CD14-positive monocyte (primary cell): ENCODE data around the gene AKAP8. TPM values are rescaled to one million over a fixed set of nuclear protein-coding genes. Genes with fewer than 3 reads are reported as not detected.

ENCODE experiments used
- DNase-seq, 3 donors: peaks; one replicate each; pipeline ENCODE4 v3.0.0-alpha.2; 2011 to 2022
- H2AFZ ChIP-seq: 2 replicates; pipeline ENCODE4 v1.6.0; 2012; ENCODE audit warnings: mild to moderate bottlenecking, low read depth, low read length, inconsistent platforms; ENCODE audit not compliant: insufficient read depth, poor library complexity, severe bottlenecking
- H3K27ac ChIP-seq, 2 donors: 1 replicate in 1 of 2; 2 replicates in 1 of 2; pipeline ENCODE4 v1.5.1; 2012 to 2013; ENCODE audit warnings: low read length in 2 of 2, control low read depth in 1 of 2, inconsistent platforms in 1 of 2, low read depth in 1 of 2, mild to moderate bottlenecking in 1 of 2
- H3K27me3 ChIP-seq, 2 donors: one replicate each; pipeline versions ENCODE4 v1.6.0 to v1.6.1; 2011 to 2013; ENCODE audit warnings: low read length in 2 of 2; ENCODE audit not compliant: control insufficient read depth in 2 of 2, insufficient read depth in 2 of 2
- H3K36me3 ChIP-seq, 2 donors: replicated peaks in 1 of 2; 1 replicate in 1 of 2; 2 replicates in 1 of 2; pipeline versions ENCODE4 v1.5.1 to v1.6.1; 2012 to 2013; ENCODE audit warnings: low read length in 2 of 2, control low read depth in 1 of 2, inconsistent platforms in 1 of 2, mild to moderate bottlenecking in 1 of 2; ENCODE audit not compliant: insufficient read depth in 2 of 2, control insufficient read depth in 1 of 2
- H3K4me1 ChIP-seq, 2 donors: 1 replicate in 1 of 2; 2 replicates in 1 of 2; pipeline versions ENCODE4 v1.5.1 to v1.6.1; 2012 to 2013; ENCODE audit warnings: low read length in 2 of 2, control low read depth in 1 of 2, inconsistent platforms in 1 of 2, mild to moderate bottlenecking in 1 of 2, moderate library complexity in 1 of 2; ENCODE audit not compliant: insufficient read depth in 2 of 2, control insufficient read depth in 1 of 2
- H3K4me2 ChIP-seq: replicated peaks from 2 replicates; pipeline ENCODE3; 2012; ENCODE audit warnings: low read length, moderate library complexity, mild to moderate bottlenecking; ENCODE audit not compliant: poor library complexity, severe bottlenecking; ENCODE audit errors: extremely low read depth
- H3K4me3 ChIP-seq, 3 experiments: fragments of 200-600 bp in 1 of 3; sonication (generic) in 1 of 3; replicated peaks in 1 of 3; 1 replicate in 2 of 3; 2 replicates in 1 of 3; pipeline ENCODE4 v1.5.1; 2011 to 2013; ENCODE audit warnings: low read length in 3 of 3, mild to moderate bottlenecking in 3 of 3, control low read depth in 2 of 3, low read depth in 2 of 3, inconsistent platforms in 1 of 3, moderate library complexity in 1 of 3
- H3K79me2 ChIP-seq: 2 replicates; pipeline ENCODE4 v1.6.0; 2012; ENCODE audit warnings: mild to moderate bottlenecking, control low read depth, inconsistent platforms, low read length, moderate library complexity; ENCODE audit not compliant: insufficient read depth
- H3K9ac ChIP-seq: 2 replicates; pipeline ENCODE4 v1.6.0; 2017; ENCODE audit warnings: low read length, mild to moderate bottlenecking; ENCODE audit not compliant: insufficient read depth, poor library complexity, severe bottlenecking
- H3K9me3 ChIP-seq, 2 donors: replicated peaks in 1 of 2; 1 replicate in 1 of 2; 2 replicates in 1 of 2; pipeline versions ENCODE4 v1.5.1 to v1.6.1; 2012 to 2013; ENCODE audit warnings: low read length in 2 of 2, control low read depth in 1 of 2; ENCODE audit not compliant: control insufficient read depth in 1 of 2, insufficient read depth in 1 of 2
- H4K20me1 ChIP-seq: 2 replicates; pipeline ENCODE4 v1.6.0; 2012; ENCODE audit warnings: mild to moderate bottlenecking, low read length, control low read depth, moderate library complexity; ENCODE audit not compliant: insufficient read depth
- H3K27ac Mint-ChIP-seq, 7 donors: one replicate each; pipeline ENCODE4 v1.8.0; 2020; ENCODE audit warnings: mild to moderate bottlenecking in 7 of 7, mixed read lengths in 7 of 7, moderate library complexity in 6 of 7, inconsistent platforms in 2 of 7
- H3K27me3 Mint-ChIP-seq, 3 donors: one replicate each; pipeline ENCODE4 v1.8.0; 2021 to 2022; ENCODE audit warnings: low read depth in 3 of 3, mild to moderate bottlenecking in 3 of 3, mixed read lengths in 3 of 3, moderate library complexity in 3 of 3, inconsistent platforms in 1 of 3
- H3K36me3 Mint-ChIP-seq, 2 donors: one replicate each; pipeline ENCODE4 v1.8.0; 2020; ENCODE audit warnings: mixed read lengths in 2 of 2, inconsistent platforms in 1 of 2, mild to moderate bottlenecking in 1 of 2
- H3K4me1 Mint-ChIP-seq: one replicate; pipeline ENCODE4 v1.8.0; 2020; ENCODE audit warnings: mild to moderate bottlenecking, mixed read lengths
- H3K4me3 Mint-ChIP-seq, 2 donors: one replicate each; pipeline ENCODE4 v1.8.0; 2020; ENCODE audit warnings: mild to moderate bottlenecking in 2 of 2, mixed read lengths in 2 of 2, moderate library complexity in 1 of 2
- H3K9me3 Mint-ChIP-seq, 7 donors: one replicate each; pipeline ENCODE4 v1.8.0; 2020 to 2022; ENCODE audit warnings: mixed read lengths in 7 of 7, mild to moderate bottlenecking in 6 of 7, moderate library complexity in 6 of 7, inconsistent platforms in 2 of 7
- WGBS: methylation state at CpG from one replicate; pipeline ENCODE4 v1.1.5; 2013; ENCODE audit warnings: missing lambda C conversion rate; ENCODE audit not compliant: insufficient coverage; 5-methylcytosine and 5-hydroxymethylcytosine counted together
- intact Hi-C, 2 donors: fragments of 100-400 bp; cut with micrococcal nuclease; formaldehyde crosslinking; loops; one replicate each; pipeline versions ENCODE4 v1.15.0 to v1.15.1; 2023
- polyA plus RNA-seq, 3 donors: library from polyadenylated mRNA; depleted of rRNA in 1 of 3; unstranded in 2 of 3; stranded (reverse) in 1 of 3; fragments of 300-500 nt in 2 of 3; fragments of >200 nt in 1 of 3; fragmentation: Illumina TruSeq in 2 of 3; gene quantifications; 1 replicate in 2 of 3; 2 replicates in 1 of 3; pipeline ENCODE4 v1.2.3, GENCODE V29; 2012 to 2021
- TF ChIP-seq, protein P1 (sequence below): fragments of 200-600 bp; IDR thresholded peaks from one replicate; pipeline ENCODE4 v1.8.0; 2022; ENCODE audit warnings: antibody characterized with exemption, mild to moderate bottlenecking

Gene AKAP8
- polyA plus RNA-seq, 3 donors, result 8.0 to 25.9 (median 12.3) TPM

DNA sequence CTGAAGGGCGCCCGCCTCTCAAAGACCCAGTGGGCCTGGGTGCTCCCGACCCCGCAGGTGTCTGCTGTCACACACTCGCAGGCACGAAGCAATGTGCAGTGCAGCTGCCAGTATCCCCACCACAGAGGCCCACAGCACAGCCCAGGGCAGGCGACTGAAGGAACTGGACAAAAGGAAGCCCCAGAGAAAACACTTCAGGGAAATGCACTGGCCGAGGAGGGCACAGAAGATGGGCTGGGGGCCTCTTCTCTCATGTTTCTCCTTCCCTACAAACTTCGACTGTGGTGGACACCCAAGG is 10.0 kb downstream of the AKAP8 start:
- H4K20me1 ChIP-seq, result peaks cover 65% of the 10 kb centered on the region
- peaks cover 0 to 3% (median 0%) of the 10 kb centered on the region in 3 donors for H3K27me3 Mint-ChIP-seq
- TF ChIP-seq, protein P1, sequence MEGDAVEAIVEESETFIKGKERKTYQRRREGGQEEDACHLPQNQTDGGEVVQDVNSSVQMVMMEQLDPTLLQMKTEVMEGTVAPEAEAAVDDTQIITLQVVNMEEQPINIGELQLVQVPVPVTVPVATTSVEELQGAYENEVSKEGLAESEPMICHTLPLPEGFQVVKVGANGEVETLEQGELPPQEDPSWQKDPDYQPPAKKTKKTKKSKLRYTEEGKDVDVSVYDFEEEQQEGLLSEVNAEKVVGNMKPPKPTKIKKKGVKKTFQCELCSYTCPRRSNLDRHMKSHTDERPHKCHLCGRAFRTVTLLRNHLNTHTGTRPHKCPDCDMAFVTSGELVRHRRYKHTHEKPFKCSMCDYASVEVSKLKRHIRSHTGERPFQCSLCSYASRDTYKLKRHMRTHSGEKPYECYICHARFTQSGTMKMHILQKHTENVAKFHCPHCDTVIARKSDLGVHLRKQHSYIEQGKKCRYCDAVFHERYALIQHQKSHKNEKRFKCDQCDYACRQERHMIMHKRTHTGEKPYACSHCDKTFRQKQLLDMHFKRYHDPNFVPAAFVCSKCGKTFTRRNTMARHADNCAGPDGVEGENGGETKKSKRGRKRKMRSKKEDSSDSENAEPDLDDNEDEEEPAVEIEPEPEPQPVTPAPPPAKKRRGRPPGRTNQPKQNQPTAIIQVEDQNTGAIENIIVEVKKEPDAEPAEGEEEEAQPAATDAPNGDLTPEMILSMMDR, result no peak
- no peak overlapping the region for H3K27ac ChIP-seq
- 95% methylated on average over 8 of the region's 9 CpGs for WGBS
- no peak overlapping the region for H3K27ac Mint-ChIP-seq
- no peaks in the 10 kb centered on the region for H3K4me1 ChIP-seq
- H3K4me3 ChIP-seq, result no peak overlapping the region
- peaks cover 26% of the 10 kb centered on the region for H3K79me2 ChIP-seq
- intact Hi-C loops, result no loop called here
- no peak overlapping the region for H3K4me3 Mint-ChIP-seq
- H3K9me3 Mint-ChIP-seq, result peaks cover 0 to under 1% (median 0%) of the 10 kb centered on the region in 7 donors
- H3K27me3 ChIP-seq, result no peaks in the 10 kb centered on the region
- no peak for DNase-seq
- H3K4me2 ChIP-seq, result no peak overlapping the region
- no peak overlapping the region for H3K9ac ChIP-seq
- no peaks in the 10 kb centered on the region for H3K4me1 Mint-ChIP-seq
- H2AFZ ChIP-seq, result no peak overlapping the region
- no peaks in the 10 kb centered on the region for H3K9me3 ChIP-seq
- peaks cover 86 to 99% of the 10 kb centered on the region in 2 donors for H3K36me3 ChIP-seq
- peaks cover 81 to 100% of the 10 kb centered on the region in 2 donors for H3K36me3 Mint-ChIP-seq

DNA sequence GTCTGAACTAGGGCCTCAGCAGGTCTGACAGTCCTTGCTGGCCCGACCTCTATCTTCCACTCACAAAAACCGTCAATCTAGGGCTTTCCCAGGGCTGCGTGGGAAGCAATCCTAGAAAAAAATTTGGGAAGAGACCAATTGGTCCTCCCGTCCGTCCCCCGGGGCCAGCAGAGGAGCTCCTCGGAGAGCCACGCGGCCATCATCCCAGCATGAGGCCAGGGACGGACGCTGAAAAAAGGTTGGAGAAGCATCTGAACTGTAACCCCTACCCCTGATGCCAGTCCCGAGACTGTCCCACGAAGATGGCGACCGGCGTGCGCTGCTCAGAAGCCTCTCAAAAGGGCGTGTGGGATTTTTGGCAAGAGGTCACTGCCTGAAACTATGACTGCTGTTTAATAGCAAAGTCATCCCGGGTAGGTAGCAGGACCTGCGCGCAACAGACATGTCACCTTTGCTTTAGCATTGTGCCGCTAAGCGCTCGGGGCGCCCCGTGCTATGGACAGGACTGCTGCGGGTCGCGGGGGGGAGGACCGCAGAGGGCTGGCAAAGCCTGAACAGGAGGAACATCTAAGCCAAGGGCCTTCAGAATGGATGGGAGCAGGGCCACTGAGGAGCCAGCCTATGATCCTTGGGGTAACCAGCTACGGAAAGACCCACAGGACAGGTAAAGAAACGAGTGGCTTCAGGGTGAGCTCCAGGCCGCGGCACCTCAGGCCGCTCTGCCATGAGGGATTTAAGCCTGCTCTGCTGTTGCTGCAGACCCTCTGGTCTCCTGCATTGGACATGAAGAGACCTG is 10.6 kb downstream of the AKAP8 start:
- Histone ChIP-seq H3K36me3 (peaks cover 83 to 96% of the 10 kb centered on the region in 2 donors), H3K27me3 (no peaks in the 10 kb centered on the region), H3K9ac (no peak overlapping the region), H4K20me1 (peaks cover 60% of the 10 kb centered on the region), H3K9me3 (no peaks in the 10 kb centered on the region), H3K4me2 (no peak overlapping the region), H3K27ac (no peak overlapping the region), H3K4me3 (no peak overlapping the region), H3K79me2 (peaks cover 21% of the 10 kb centered on the region), H3K4me1 (no peaks in the 10 kb centered on the region), H2AFZ (no peak overlapping the region)
- intact Hi-C loops, result no loop called here
- peaks cover 79 to 98% of the 10 kb centered on the region in 2 donors for H3K36me3 Mint-ChIP-seq
- H3K9me3 Mint-ChIP-seq, result no peaks in the 10 kb centered on the region
- no peak overlapping the region for H3K4me3 Mint-ChIP-seq
- H3K4me1 Mint-ChIP-seq, result no peaks in the 10 kb centered on the region
- peak overlapping the region in 2 of 7 donors; percentile 13 to 57 for H3K27ac Mint-ChIP-seq
- peaks cover 0 to 3% (median 0%) of the 10 kb centered on the region in 3 donors for H3K27me3 Mint-ChIP-seq
- DNase-seq, result no peak
- TF ChIP-seq, protein P1, result no peak
- 98% methylated on average over 34 of the region's 35 CpGs for WGBS
